Activated CD8-positive, alpha-beta memory T cell treated with anti-CD3 and anti-CD28 coated beads for 36 hours (primary cell): ENCODE results near the gene LGI4. TPM values are rescaled to one million over a fixed set of nuclear protein-coding genes. Genes with fewer than 3 reads are reported as not detected.
"Not testable (repeated sequence)": the region's sequence is repeated elsewhere in the genome, so short reads cannot be mapped to it uniquely, and the experiment has no call there.

Source experiments
- CTCF ChIA-PET: fragments of 350-600 bp; sonication (Branson Sonifier 250); formaldehyde crosslinking; loops from one replicate; lab custom pipeline; 2021; ENCODE audit warnings: antibody characterized with exemption; lab: Charles Lee
- POLR2A ChIA-PET: fragments of 350-600 bp; sonication (Branson Sonifier 250); formaldehyde crosslinking; loops from one replicate; lab custom pipeline; 2021; ENCODE audit warnings: antibody characterized with exemption; lab: Charles Lee
- total RNA-seq, 2 experiments: library from RNA; stranded (reverse); gene quantifications; one replicate each; pipeline ENCODE4 v1.2.3, GENCODE V29; 2021

Gene LGI4
- total RNA-seq, 2 experiments from 2014 or later, result not detected

DNA sequence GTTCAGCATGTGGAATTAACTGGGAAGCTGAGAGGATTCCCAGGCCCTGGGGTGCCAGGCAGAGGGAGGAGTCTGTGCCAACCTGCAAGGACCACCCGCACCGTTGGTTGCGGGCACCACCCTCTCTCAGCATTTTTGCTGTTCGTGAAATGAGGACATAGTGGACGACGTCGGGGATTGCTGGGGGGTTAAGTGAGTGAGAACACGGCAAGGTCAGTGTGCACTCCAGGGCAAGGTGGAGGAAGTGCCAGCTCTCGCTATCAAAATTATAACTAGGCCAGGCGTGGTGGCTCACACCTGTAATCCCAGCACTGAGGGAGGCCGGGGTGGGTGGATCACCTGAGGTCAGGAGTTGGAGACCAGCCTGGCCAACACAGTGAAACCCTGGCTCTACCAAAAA, 17.1 kb downstream of the LGI4 start:
- POLR2A ChIA-PET, result no interaction called here
- CTCF ChIA-PET, result interaction anchor here (0.6 to 1.5 kb wide), 4 partner anchors 18 to 51 kb away, joined by 3 to 6 read pairs (median 5); partner anchors contain the start of gene LGI4

DNA sequence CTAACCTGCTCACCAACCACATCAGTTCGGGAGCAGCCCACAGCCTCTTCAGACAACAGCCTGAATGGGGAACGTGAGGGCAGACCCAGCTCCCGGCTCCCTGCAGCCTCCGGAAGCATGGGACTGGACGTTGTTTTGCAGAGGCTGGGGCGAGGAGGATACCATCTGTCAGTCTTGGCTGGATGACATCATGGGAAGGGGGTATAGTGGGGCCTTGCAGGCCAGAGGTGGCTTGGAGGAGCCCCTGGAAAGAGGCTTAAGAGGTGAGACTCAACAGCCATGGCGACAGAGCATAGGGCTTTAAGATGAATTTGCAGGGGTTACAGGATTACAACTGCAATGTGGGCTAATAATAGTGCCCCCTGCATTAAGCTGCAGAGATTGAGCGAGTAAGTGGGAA, 17.7 kb downstream of the LGI4 start:
- ChIA-PET POLR2A (interaction anchor here (0.6 kb wide), 1 partner anchor 73 kb away, joined by 5 read pairs; no protein-coding TSS in a partner anchor), CTCF (interaction anchor here (0.6 to 1.4 kb wide), 3 partner anchors 18 to 36 kb away, joined by 3 to 6 read pairs (median 5); partner anchors contain the start of gene LGI4)

DNA sequence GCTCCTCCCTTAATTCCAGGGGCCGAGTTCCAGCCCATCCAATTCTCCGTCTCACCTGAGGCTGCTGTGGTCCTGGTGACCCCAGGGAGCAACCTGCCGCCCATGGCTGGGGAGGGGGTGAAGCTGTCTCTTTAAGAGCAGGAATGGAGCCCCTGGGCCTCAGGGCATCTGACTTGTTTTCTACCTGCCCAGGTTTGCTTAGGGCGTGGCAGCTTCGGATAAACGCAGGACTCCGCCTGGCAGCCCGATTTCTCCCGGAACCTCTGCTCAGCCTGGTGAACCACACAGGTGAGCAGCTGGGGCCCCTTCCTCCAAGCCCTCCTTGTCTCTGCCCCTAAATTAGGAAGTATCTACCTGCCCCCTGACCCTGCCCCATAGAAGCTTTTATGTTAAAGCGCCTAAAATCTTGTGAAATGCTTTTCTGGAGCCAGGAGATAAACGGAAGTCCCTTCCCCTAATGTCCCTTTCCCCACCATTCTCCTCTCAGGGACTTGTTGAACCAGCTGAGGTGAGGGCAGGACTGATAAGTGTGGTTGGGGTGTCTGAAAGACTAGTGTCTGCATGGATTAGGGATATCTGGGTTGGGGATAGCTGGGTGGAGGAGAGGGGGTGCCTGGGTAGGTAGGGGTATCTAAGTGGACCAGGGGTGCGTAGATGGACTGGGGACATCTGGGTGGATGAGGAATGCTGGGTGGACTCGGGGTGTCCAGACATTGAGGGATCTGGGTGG, 18.6 kb downstream of the LGI4 start:
- CTCF ChIA-PET, result interaction anchor here (1.3 to 1.4 kb wide), 2 partner anchors 19 to 21 kb away, joined by 5 to 6 read pairs; partner anchors contain the start of gene LGI4
- POLR2A ChIA-PET, result interaction anchor here (0.5 to 0.6 kb wide), 2 partner anchors 37 to 72 kb away, joined by 5 read pairs; no protein-coding TSS in a partner anchor

DNA sequence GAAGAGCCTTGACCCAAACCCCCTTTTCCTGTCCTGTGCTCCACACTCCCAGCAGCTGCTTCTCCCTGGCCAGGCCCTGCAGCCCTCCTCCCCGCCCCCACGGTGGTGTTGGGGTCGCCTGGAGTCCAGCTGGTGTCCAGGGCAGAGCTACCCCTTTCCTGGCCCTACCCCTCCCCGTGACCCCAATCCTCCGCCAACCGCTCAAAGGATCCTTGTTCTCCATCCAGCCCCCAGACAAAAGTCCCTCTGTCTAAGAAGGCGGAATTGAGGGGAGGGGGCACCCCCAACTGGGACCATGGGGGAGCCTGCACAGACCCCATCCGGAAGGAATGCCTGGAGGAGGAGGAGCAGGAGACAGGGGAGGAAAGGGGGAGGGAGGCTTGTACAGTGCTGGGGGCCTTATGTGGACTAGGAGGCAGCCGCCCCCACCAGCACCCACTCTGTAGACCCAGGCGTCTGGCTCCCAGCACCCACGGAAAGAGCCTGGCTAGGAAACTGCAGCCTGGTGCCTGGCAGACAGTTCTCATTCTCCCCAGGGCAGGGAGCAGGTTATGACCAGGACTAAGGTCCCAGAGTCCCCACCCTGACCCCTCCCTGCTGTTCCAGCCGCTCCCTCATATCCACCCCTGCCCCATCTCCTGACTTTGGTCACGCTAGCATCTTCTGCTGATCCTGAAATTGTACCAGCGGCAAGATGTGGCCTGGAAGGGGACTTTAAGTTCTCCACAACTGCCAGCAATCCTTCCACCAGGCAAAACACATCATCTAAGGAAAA, 19.5 kb downstream of the LGI4 start, which contains the start of gene FXYD3:
Gene FXYD3, plus strand, starts transcription at position 647 of the 775 bp plus-strand sequence. CDS start 3,554 bp downstream, outside the sequence.
- ChIA-PET POLR2A (no interaction called here), CTCF (interaction anchor here (0.5 to 1.7 kb wide), 11 partner anchors 9 to 487 kb away, joined by 3 to 8 read pairs (median 5); partner anchors contain the start of gene FXYD7)

DNA sequence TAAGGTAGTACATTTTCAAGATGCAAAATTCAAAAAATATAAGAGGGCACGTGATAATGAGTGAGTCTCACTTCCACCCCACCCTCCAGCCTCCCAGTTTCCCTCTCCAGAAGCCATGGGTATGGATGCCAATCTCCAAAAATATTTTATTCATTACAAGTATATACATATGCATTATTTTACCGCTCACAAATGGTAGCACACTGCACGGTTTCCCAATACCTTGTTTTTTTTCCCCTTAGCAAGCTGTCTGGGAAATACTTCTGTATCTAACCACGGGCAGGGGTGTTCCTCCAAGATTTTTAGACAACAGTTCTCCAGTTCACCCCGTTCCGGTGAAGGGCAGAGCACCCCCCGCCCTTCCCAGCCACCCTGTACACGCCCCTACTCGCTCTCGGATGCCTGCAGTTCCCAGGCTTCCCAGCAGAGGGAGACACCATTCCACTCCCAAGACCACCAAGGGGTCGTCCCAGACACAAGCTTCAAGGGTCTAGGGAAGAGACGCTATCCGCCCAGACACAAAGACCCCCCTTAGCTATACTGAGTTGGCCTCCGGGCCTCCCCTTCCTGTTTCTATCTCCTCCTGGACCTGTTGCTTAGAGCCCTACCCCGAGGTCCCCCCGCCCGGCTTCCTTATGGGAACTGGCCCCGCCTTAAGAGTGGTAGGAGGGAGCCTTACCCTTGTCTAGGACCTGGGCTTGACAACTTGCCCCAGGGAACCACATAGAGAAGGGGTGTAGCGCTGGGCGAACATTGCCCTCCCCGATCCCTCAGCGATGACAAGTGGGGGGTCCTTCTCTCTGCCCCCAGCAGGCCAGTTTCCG, 20.3 kb downstream of the LGI4 start:
- CTCF ChIA-PET, result interaction anchor here (0.5 to 1.7 kb wide), 10 partner anchors 10 to 487 kb away, joined by 3 to 8 read pairs (median 5); partner anchors contain the start of gene FXYD7
- POLR2A ChIA-PET, result no interaction called here

DNA sequence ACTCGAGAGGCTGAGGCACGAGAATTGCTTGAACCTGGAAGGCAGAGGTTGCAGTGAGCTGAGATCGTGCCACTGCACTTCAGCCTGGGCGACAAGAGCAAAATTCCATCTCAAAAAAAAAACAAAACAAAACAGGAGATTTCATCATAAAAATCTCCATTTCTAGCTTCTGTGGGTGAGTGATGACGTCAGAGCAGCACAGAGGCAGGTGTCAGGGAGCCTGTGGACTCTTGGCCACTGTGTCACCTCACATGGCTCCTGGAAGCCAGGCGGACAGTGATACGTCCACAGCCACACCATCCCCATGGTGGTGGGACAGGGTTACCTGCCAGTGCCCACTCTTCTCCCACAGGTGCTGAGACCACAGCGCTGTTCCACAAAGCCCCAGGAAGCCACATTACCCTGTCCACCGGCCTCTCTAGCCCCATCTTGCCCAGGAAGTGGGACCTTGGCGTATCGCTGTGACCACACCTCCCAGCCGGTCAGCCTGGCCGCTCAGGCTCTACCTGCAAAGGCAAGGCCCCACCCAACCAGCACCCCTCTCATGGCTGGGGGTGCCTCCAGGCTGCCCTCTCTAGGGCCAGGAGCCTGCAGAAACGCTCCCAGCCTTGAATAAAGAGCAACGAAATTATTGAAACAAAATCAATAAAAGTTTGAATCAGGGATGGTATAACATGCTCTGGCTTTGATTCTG, 21.7 kb downstream of the LGI4 start:
- POLR2A ChIA-PET, result no interaction called here
- CTCF ChIA-PET, result no interaction called here

DNA sequence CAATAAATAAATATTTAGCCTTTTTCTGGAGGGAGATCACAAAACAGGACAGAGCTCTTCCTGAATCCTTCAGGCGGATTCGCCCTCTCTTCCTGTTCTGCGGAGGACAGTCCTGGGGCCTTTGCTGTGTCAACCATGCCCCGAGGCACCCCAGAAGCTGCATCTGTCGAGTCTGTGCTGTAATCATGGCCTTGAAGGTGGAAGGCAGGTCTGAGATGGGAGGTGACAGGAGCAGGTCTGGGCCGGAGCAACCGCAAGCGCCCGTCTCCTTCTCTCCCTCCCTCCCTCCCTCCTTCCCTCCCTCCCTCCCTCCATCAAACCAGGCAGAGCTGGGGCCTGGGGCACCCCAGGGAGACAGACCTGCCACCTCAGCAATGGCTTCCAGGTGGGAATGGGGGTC, 23.9 kb downstream of the LGI4 start:
- CTCF ChIA-PET, result interaction anchor here (1.0 to 1.4 kb wide), 3 partner anchors 25 to 44 kb away, joined by 3 to 4 read pairs (median 3); no protein-coding TSS in a partner anchor
- POLR2A ChIA-PET, result no interaction called here

DNA sequence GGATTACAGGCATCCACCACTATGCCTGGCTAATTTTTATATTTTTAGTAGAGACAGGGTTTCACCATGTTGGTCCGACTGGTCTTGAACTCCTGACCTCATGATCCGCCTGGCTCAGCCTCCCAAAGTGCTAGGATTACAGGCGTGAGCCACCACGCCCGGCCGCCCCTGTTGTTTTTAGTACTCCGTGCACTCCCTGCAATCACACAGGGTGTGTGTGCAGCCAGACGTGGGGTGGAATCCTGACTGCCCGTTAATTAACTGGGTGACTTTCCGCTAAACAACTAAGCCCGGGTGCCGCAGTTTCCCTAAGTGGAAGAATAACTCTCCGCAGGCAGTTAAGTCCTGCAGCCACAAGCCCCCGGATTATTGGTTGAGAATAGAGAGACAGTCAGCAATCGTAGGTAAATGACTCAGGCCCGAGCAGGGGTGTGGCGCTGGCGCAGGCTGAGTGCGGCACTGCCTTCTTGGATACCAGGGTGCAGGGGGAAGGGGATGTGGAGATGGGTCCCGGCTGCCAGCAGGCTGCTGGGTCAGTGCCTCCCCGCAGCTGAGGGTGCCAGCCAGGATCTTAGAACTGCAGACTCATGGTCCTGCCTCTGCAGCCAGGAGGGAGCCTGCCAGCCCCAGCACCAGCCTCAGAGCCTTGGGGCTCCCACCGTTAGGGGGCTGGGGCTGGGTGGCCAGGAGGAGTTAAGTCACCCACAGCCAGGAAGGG, 25.3 kb downstream of the LGI4 start:
- CTCF ChIA-PET, result no interaction called here
- POLR2A ChIA-PET, result no interaction called here

DNA sequence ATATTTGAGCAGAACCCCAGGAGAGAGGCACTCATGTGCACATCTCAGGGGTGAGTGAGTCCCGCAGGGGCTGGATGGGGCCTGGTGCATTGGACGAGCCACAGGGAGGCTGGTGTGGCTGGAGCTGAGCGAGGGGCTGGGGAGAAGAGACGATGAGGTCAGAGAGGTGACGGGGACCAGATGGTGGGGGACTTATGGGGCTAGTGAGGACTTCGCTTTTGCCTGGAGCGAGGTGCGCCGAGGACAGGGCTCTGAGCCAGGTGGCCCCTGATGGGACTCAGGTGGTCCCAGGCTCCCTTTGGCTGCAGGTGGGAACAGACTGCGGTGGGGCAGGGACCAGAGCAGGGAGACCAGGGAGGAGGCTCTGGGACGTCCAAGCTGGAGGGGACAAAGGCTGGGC, 26.1 kb downstream of the LGI4 start:
- POLR2A ChIA-PET, result no interaction called here

DNA sequence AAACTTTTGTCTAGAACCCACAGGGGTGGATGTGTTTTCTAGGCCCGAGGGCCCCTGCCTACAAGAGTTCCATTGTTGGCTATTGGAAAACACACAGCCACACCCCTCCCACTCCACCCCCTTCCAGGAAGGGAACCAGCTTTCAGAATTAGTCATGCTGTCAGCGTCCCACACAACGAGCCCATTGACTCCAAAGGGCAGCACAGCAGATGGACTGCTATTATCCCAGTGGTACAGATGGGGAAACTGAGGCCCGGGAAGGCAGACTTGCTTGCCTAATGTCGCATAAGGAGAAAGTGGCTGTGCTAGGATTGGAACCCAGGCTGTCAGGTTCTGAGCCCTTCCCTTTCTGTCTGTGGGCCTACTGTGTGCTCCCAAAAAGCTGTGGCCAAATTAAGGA, 27.3 kb downstream of the LGI4 start:
- ChIA-PET POLR2A (no interaction called here), CTCF (no interaction called here)

More for the DNA sequence above, 26.1 kb downstream of the LGI4 start:
- CTCF ChIA-PET, result no interaction called here

DNA sequence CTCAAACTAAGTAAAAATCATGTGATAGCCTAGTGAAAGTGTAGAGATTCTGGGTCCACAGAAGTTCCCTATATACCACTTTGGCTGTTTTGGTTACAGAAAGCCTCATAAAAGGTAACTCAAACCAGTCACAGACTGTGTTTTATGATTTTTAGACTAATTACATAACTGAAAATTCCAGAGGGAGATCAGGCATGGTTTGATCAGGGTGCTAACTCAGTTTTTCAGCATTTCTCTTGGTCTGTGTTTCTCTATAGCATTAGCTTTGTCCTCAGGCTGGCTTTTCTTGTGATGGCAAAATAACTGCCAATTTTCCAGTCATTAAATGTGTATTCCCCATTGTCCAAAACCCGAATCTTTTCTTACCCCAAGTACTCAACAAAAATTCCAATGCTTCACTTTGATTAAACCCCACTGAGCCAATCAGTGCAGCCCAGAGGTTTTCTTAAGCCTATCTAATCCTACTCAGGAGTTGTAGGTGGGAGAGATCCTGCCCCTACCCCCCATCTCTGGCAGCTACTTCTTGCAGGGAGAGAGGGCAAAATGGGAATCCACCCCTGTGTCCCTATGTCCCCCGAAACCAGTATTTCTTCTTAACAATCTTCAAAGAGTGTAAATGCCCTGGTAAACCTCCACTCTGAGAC, 27.8 kb downstream of the LGI4 start:
- ChIA-PET CTCF (no interaction called here), POLR2A (no interaction called here)

DNA sequence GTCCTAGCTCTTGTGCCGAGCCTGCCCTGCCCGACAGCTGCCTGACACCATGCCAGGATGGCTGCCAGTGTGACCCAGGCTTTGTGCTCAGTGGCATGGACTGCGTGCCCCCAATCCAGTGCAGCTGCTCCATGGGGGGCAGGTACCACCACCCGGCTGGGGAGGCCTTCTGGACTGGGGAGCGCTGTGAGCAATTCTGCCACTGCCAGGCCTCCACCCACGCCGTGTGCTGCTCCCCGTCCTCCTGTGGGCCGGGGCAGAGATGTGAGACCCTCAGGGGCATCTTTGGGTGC, 28.6 kb downstream of the LGI4 start:
- ChIA-PET CTCF (no interaction called here), POLR2A (no interaction called here)

DNA sequence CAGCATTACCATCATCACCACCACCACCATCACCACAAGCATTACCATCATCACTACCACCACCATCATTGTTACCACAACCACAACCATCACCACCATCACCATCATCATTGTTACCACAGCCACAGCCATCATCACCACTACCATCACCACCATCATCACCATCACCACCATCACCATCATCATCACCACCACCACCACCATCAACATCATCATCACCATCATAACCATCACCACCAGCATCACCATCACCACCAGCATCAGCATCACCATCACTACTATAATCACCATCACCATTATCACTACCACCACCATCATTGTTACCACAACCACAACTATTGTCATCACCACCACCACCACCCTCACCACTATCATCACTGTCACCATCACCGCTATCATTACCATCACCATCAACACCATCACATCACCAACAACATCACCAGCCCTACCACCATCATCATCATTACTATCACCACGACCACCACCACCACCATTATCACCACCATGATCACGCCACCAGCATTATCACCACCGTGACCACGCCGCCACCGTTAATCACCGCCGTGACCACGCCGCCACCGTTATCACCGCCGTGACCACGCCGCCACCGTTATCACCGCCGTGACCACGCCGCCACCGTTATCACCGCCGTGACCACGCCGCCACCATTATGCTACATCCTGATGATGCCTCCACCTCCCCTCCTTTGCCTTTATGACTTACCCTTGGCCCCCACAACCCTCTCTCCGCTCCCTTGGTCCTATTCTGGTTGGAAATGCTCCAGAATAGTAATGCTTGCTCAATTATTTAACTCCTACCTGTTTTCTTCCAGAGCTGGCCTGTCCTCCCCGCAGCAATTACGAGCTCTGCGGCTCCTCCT, 29.2 kb downstream of the LGI4 start:
- POLR2A ChIA-PET, result no interaction called here
- CTCF ChIA-PET, result no interaction called here

DNA sequence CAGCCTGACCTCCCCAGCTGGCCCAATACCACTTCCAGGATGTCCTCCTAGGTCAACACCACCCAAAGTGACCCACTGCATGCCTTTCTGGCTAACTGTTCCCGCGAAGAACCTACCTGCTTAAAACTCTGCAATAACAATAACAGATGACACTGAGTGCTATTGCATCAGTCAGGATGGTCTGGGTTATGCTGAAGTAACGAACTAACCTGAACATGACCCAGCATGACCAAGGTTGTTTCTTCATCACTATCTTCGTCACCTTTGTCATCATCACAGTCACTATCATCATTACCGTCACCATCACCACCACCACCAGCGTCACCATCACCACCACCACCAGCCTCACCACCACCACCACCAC, 29.8 kb downstream of the LGI4 start:
- POLR2A ChIA-PET, result no interaction called here

DNA sequence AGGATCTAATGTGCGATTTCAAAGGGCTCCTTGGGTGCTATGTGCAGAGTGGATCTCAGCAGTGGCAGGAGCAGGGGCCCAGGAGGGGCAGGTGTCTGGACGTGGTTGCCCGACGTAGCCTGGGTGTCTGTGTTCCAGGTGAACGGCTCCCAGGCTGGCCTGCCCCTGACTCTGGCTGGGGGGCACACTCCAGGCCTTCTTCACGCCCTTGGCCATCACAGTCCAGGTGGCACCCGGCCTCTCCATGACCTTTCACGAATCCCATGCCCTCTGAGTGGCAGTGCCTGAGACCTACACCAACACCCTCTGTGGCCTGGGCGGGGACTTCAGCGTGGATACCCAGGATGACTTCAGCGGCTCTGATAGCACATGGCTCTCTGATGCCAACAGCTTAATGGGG, 30.5 kb downstream of the LGI4 start:
- ChIA-PET CTCF (interaction anchor here (0.6 kb wide), 1 partner anchor 489 kb away, joined by 4 read pairs; no protein-coding TSS in a partner anchor), POLR2A (no interaction called here)

More for the DNA sequence above, 29.8 kb downstream of the LGI4 start:
- CTCF ChIA-PET, result no interaction called here

DNA sequence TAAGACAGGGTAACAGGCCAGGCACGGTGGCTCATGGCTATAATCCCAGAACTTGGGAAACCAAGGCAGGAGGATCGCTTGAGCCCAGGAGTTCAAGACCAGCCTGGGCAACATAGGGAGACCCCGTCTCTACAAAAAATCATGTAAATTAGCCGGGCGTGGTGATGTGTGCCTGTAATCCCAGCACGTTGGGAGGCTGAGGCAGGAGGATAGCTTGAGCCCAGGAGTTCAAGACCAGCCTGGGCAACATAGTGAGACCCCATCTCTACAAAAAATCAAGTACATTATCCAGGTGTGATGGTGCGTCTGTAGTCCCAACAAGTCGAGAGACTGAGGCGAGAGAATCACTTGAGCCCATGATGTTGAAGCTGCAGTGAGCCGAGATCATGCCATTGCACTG, 31.2 kb downstream of the LGI4 start:
- CTCF ChIA-PET, result interaction anchor here (0.6 kb wide), 1 partner anchor 490 kb away, joined by 4 read pairs; no protein-coding TSS in a partner anchor
- POLR2A ChIA-PET, result not testable (repeated sequence)

DNA sequence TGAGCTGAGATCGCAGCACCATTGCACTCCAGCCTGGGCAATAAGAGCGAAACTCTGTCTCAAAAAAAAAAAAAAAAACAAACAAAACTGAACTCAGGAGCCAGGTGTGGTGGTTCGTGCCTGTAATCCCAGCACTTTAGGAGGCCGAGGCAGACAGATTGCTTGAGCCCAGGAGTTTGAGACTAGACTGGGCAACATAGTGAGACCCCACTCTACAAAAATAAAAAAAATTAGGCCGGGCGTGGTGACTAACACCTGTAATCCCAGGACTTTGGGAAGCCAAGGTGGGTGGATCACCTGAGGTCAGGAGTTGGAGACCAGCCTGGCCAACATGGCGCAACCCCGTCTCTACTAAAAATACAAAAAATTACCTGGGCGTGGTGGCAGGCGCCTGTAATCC, 32.9 kb downstream of the LGI4 start:
- CTCF ChIA-PET, POLR2A ChIA-PET: not testable (repeated sequence)
